ENCODE results near the gene ZNF564. TPM values are rescaled to one million over a fixed set of nuclear protein-coding genes. Genes with fewer than 3 reads are reported as not detected.

Gene ZNF564
- total and polyA plus RNA-seq, 2 of the 8 experiments (the other 6 are each of a cell fraction or from before 2014, with no cell fraction given) = 0.89 to 10.4 TPM

DNA sequence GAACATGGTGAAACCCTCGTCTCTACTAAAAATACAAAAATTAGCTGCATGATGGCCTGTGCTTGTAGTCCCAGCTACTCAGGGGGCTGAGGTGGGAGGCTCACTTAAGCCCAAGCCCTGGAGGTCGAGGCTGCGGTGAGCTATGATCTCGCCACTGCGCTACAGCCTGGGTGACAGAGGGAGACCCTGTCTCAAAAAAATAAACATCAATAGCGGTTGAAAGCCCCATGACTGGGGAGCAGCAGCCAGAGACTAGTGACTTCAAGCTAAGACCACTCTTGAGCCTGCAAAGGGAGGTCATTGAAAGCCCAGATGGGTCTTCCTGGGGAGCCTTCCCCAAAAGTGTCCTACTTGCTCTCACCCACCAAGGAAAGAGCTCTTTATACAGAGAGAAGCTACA, 54.8 kb downstream of the ZNF564 start:
- no peak overlapping the region for H2BK20ac ChIP-seq (ENCODE audit: low read length)
- H3K4me3 ChIP-seq (ENCODE audit: extremely low read depth in 1 of 4, insufficient read depth in 2 of 4, low read depth in 3 of 4, low read length in 4 of 4) = no peak overlapping the region
- H3K9me3 ChIP-seq (ENCODE audit: insufficient read depth in 2 of 2, low read depth in 1 of 2, low read length in 1 of 2) = no peaks in the 10 kb centered on the region; a peak in 1 of 4 replicates
- POLR2A ChIA-PET (ENCODE audit: partially characterized antibody) = interaction anchor here (0.8 to 3.1 kb wide), 13 partner anchors 9 to 406 kb away, joined by 3 to 43 read pairs (median 5); partner anchors contain the start of genes ZNF443, ZNF564, ZNF625 and ZNF709
- no peak overlapping the region for H3K4ac ChIP-seq (replicated peaks; ENCODE audit: insufficient read length, low read depth, low read length)
- H4K91ac ChIP-seq (replicated peaks; ENCODE audit: insufficient read length, low read length) = no peak overlapping the region
- H3K56ac ChIP-seq (replicated peaks; ENCODE audit: insufficient read length, low read depth, low read length) = no peak overlapping the region
- no peak overlapping the region for H3K9ac ChIP-seq (replicated peaks in 1 of 4; ENCODE audit: extremely low read depth in 1 of 4, low read depth in 3 of 4, low read length in 3 of 4)
- H3K4me2 ChIP-seq (ENCODE audit: insufficient read depth in 1 of 2, low read depth in 2 of 2, low read length in 2 of 2) = no peak overlapping the region; a peak in 1 of 4 replicates
- H4K5ac ChIP-seq (ENCODE audit: insufficient read length, low read depth, low read length) = no peak overlapping the region
- CTCF ChIA-PET (ENCODE audit: partially characterized antibody) = interaction anchor here (0.6 to 4.1 kb wide), 6 partner anchors 9 to 1018 kb away, joined by 3 to 24 read pairs (median 3); partner anchors contain the start of gene ZNF442
- H3K79me2 ChIP-seq (ENCODE audit: control insufficient read depth in 1 of 2, insufficient read depth in 2 of 2, low read length in 2 of 2) = no peaks in the 10 kb centered on the region
- no peak overlapping the region for H2BK5ac ChIP-seq (ENCODE audit: low read depth, low read length)
- no peaks in the 10 kb centered on the region; the same call in 1 of the 2 replicates for H3K23me2 ChIP-seq (ENCODE audit: low read depth, low read length)
- no peak overlapping the region for H3K18ac ChIP-seq (ENCODE audit: extremely low read depth, low read length)
- H2BK12ac ChIP-seq (ENCODE audit: low read depth, low read length) = no peak overlapping the region
- DNase-seq (ENCODE audit: low read depth in 1 of 2, low spot score in 2 of 2) (no peak), FAIRE-seq (no peak)
- H2BK120ac ChIP-seq (replicated peaks; ENCODE audit: low read depth, low read length) = no peak overlapping the region
- H2AK5ac ChIP-seq (ENCODE audit: low read depth, low read length) = no peak overlapping the region
- H3K4me1 ChIP-seq (replicated peaks in 1 of 4; ENCODE audit: control insufficient read depth in 3 of 4, insufficient read depth in 4 of 4, low read length in 3 of 4) = no peaks in the 10 kb centered on the region; a peak in 1 of 7 replicates
- H2AFZ ChIP-seq (ENCODE audit: low read length) = no peak overlapping the region
- H3K79me1 ChIP-seq (ENCODE audit: low read depth, low read length) = no peaks in the 10 kb centered on the region
- WGBS, 2 experiments (ENCODE audit: extremely low coverage in 1 of 2, insufficient coverage in 1 of 2, insufficient read length in 1 of 2, insufficient replicate concordance in 2 of 2, low coverage in 1 of 2, low lambda C conversion rate in 2 of 2, missing lambda C conversion rate in 1 of 2) = 88% methylated on average over 6 of the region's 6 CpGs; no CpG with 5 or more reads in 1 of the 2 experiments
- H3K27me3 ChIP-seq (replicated peaks in 1 of 4; ENCODE audit: control insufficient read depth in 3 of 4, extremely low read depth in 1 of 4, insufficient read depth in 3 of 4, low read length in 3 of 4) = no peaks in the 10 kb centered on the region
- H3K23ac ChIP-seq (ENCODE audit: insufficient read length) = no peak overlapping the region
- H3K14ac ChIP-seq (ENCODE audit: insufficient read length) = no peak overlapping the region
- H4K20me1 ChIP-seq (replicated peaks in 1 of 2; ENCODE audit: control insufficient read depth in 1 of 2, insufficient read depth in 2 of 2, low read length in 2 of 2) = no peaks in the 10 kb centered on the region
- no peaks in the 10 kb centered on the region for H3K36me3 ChIP-seq (ENCODE audit: control insufficient read depth in 2 of 4, insufficient read depth in 4 of 4, low read length in 3 of 4)
- no peak overlapping the region for H3K27ac ChIP-seq (ENCODE audit: low read depth, low read length)
- H4K8ac ChIP-seq (ENCODE audit: extremely low read depth, insufficient read depth, low read length) = no peak overlapping the region
- H2BK15ac ChIP-seq (ENCODE audit: low read length) = no peak overlapping the region
- TF ChIP-seq BACH1 (IDR thresholded peaks at IDR 0.05; ENCODE audit: low read length) (no peak), CHD2 (IDR thresholded peaks at IDR 0.05; ENCODE audit: low read length) (no peak), EP300 (IDR thresholded peaks at IDR 0.05; ENCODE audit: borderline replicate concordance in 1 of 2, low read depth in 2 of 2, low read length in 2 of 2) (no peak), NRF1 (IDR thresholded peaks at IDR 0.05; ENCODE audit: low read depth, low read length) (no peak), KDM4A (IDR thresholded peaks at IDR 0.05; ENCODE audit: low read depth, low read length, severe bottlenecking) (no peak), SRF (IDR thresholded peaks at IDR 0.05; ENCODE audit: low read depth, low read length) (no peak), ATF2 (IDR thresholded peaks at IDR 0.05; ENCODE audit: low read length) (no peak), TBP (IDR thresholded peaks at IDR 0.05; ENCODE audit: low read depth, low read length) (no peak), NANOG (IDR thresholded peaks at IDR 0.05; ENCODE audit: insufficient read depth, low read depth, low read length, poor library complexity, severe bottlenecking) (no peak), SIRT6 (IDR thresholded peaks at IDR 0.05; ENCODE audit: low read length) (no peak), RXRA (IDR thresholded peaks at IDR 0.05; ENCODE audit: insufficient read depth, low read depth, low read length) (no peak)
- TF ChIP-seq, protein P1, sequence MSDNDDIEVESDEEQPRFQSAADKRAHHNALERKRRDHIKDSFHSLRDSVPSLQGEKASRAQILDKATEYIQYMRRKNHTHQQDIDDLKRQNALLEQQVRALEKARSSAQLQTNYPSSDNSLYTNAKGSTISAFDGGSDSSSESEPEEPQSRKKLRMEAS (IDR thresholded peaks at IDR 0.05) = no peak
